Bronchial epithelial cell (primary cell): Measurements from ENCODE around the gene PDE1C. TPM values are rescaled to one million over a fixed set of nuclear protein-coding genes. Genes with fewer than 3 reads are reported as not detected.

Experiments used
- DNase-seq: peaks from one replicate; pipeline ENCODE4 v3.0.0-alpha.2; 2010; ENCODE audit warnings: low read depth
- FAIRE-seq: peaks from 2 replicates; lab custom pipeline; 2011; peaks lifted over from hg19 to GRCh38; lab: Jason Lieb, UNC
- H3K27me3 ChIP-seq: 2 replicates; pipeline ENCODE4 v1.5.1; 2011; ENCODE audit warnings: low read length; ENCODE audit not compliant: control insufficient read depth, insufficient read depth
- H3K36me3 ChIP-seq: 2 replicates; pipeline ENCODE4 v1.5.1; 2011; ENCODE audit warnings: low read length; ENCODE audit not compliant: control insufficient read depth, insufficient read depth
- H3K4me3 ChIP-seq: 2 replicates; pipeline ENCODE4 v1.5.1; 2011; ENCODE audit warnings: mild to moderate bottlenecking, low read depth, low read length, control low read depth
- total RNA-seq: library from RNA; depleted of rRNA; stranded (reverse); fragments of >200 nt; gene quantifications from 2 replicates; pipeline ENCODE4 v1.2.1, GENCODE V29; 2014
- TF ChIP-seq, protein P1 (sequence below): IDR thresholded peaks from 2 replicates; pipeline ENCODE4 v1.5.1; 2011; ENCODE audit warnings: mild to moderate bottlenecking, moderate library complexity, low read length, control low read depth, inconsistent platforms; ENCODE audit not compliant: insufficient read depth, severe bottlenecking

PDE1C gene
- total RNA-seq, 1 donor from 2014 or later = not detected

- DNase-seq (no peak), FAIRE-seq (no peak)
- Histone ChIP-seq H3K4me3 (no peak overlapping the region), H3K36me3 (no peaks in the 10 kb centered on the region), H3K27me3 (peaks cover 16% of the 10 kb centered on the region)
- TF ChIP-seq, protein P1, sequence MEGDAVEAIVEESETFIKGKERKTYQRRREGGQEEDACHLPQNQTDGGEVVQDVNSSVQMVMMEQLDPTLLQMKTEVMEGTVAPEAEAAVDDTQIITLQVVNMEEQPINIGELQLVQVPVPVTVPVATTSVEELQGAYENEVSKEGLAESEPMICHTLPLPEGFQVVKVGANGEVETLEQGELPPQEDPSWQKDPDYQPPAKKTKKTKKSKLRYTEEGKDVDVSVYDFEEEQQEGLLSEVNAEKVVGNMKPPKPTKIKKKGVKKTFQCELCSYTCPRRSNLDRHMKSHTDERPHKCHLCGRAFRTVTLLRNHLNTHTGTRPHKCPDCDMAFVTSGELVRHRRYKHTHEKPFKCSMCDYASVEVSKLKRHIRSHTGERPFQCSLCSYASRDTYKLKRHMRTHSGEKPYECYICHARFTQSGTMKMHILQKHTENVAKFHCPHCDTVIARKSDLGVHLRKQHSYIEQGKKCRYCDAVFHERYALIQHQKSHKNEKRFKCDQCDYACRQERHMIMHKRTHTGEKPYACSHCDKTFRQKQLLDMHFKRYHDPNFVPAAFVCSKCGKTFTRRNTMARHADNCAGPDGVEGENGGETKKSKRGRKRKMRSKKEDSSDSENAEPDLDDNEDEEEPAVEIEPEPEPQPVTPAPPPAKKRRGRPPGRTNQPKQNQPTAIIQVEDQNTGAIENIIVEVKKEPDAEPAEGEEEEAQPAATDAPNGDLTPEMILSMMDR = no peak
Observed at GRCh38 chr7:32074787-32075585, 4.8 kb upstream of the PDE1C start.

DNA sequence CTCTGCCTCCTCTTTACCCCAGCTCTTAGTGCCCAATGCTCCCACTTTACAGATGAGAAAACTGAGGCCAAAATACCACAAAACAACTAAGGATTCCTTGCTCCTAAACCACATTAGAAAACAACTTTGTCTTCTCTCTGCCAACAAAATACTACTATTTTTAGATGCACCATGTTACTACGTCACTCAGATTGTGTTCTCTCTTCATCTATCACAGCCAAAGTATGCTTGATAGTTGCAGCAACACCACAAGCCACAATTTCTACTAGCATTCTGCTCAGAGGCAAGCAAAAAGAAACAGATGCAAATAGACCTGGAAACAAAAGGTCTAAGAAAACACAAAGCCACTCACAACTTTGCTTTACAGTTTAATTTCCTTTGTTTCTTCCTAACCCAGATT is 3.3 kb upstream of the PDE1C start:
- Histone ChIP-seq H3K27me3 (peaks cover 21% of the 10 kb centered on the region), H3K36me3 (no peaks in the 10 kb centered on the region), H3K4me3 (no peak overlapping the region)
- TF ChIP-seq, protein P1 = no peak
- DNase-seq (no peak), FAIRE-seq (no peak)

GRCh38 chr7:32072397-32072796 is 2.2 kb upstream of the PDE1C start:
- Histone ChIP-seq H3K27me3 (peaks cover 21% of the 10 kb centered on the region), H3K4me3 (no peak overlapping the region), H3K36me3 (no peaks in the 10 kb centered on the region)
- DNase-seq = no peak
- TF ChIP-seq, protein P1 = no peak
- FAIRE-seq = no peak

GRCh38 chr7:32071466-32072091 is 1.4 kb upstream of the PDE1C start:
- H3K27me3 ChIP-seq = peaks cover 21% of the 10 kb centered on the region
- TF ChIP-seq, protein P1 = no peak
- no peak overlapping the region for H3K4me3 ChIP-seq

DNA sequence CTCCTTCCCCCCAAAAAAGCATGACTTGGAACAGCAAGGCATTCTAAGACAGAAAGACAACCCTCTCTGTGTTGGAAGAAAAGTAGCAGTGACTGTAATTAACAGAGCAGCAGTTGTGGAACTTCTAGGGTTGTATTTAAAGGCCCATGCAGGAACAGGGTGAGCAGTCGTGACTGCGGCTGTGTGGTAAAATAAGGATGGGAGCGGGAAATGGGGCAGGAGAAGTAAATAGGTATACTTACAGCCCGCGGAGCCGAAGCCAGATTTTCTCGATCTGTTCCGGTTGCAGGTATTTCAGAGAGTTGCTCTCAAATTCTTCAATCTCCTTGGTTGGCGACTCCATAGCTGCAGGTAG is 179 bp downstream of the PDE1C start:
- FAIRE-seq (no peak), DNase-seq (no peak)
- H3K4me3 ChIP-seq = no peak overlapping the region
- peaks cover 21% of the 10 kb centered on the region for H3K27me3 ChIP-seq
- no peaks in the 10 kb centered on the region for H3K36me3 ChIP-seq
- TF ChIP-seq, protein P1 = no peak

More at GRCh38 chr7:32071466-32072091, 1.4 kb upstream of the PDE1C start:
- H3K36me3 ChIP-seq = no peaks in the 10 kb centered on the region
- DNase-seq (no peak), FAIRE-seq (no peak)
